ENCODE data around the gene CELSR2. TPM values are rescaled to one million over a fixed set of nuclear protein-coding genes. Genes with fewer than 3 reads are reported as not detected.

The CELSR2 gene
- total and polyA plus RNA-seq, 9 donors = 0.90 to 17.1 (median 3.1) TPM

DNA sequence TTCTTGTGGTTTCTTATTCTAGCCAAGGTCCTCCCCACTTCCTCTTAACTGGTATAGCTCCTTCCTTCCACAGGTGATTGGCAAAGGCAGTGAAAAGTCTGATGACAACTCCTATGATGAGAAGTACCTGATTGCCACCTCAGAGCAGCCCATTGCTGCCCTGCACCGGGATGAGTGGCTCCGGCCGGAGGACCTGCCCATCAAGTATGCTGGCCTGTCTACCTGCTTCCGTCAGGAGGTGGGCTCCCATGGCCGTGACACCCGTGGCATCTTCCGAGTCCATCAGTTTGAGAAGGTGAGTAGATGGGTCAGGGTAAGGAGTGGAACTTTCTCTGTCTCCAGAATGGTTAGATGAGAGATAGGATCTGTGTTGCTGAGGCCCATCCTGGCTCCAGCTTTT lies 14.2 kb upstream of the CELSR2 start:
- intact Hi-C loops (cut with DNase I) = no loop called here
- 94 to 95% (median 94%) methylated on average over 7 of the region's 7 CpGs for WGBS, 3 donors
- H3K4me3 ChIP-seq = no peak overlapping the region
- no peaks in the 10 kb centered on the region for H3K9me3 ChIP-seq
- H3K27me3 ChIP-seq = no peaks in the 10 kb centered on the region
- H3K36me3 ChIP-seq = no peaks in the 10 kb centered on the region
- DNase-seq = no peak
- TF ChIP-seq, protein P1, sequence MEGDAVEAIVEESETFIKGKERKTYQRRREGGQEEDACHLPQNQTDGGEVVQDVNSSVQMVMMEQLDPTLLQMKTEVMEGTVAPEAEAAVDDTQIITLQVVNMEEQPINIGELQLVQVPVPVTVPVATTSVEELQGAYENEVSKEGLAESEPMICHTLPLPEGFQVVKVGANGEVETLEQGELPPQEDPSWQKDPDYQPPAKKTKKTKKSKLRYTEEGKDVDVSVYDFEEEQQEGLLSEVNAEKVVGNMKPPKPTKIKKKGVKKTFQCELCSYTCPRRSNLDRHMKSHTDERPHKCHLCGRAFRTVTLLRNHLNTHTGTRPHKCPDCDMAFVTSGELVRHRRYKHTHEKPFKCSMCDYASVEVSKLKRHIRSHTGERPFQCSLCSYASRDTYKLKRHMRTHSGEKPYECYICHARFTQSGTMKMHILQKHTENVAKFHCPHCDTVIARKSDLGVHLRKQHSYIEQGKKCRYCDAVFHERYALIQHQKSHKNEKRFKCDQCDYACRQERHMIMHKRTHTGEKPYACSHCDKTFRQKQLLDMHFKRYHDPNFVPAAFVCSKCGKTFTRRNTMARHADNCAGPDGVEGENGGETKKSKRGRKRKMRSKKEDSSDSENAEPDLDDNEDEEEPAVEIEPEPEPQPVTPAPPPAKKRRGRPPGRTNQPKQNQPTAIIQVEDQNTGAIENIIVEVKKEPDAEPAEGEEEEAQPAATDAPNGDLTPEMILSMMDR (IDR thresholded peaks at IDR 0.05) = no peak
- TF ChIP-seq POLR2A (IDR thresholded peaks at IDR 0.05) (no peak), EP300 (IDR thresholded peaks at IDR 0.05) (no peak)
- no peak overlapping the region for H3K27ac ChIP-seq
- H3K4me1 ChIP-seq (ENCODE audit: insufficient read depth) = no peaks in the 10 kb centered on the region

- intact Hi-C loops (cut with DNase I) = no loop called here
- Histone ChIP-seq H3K4me1 (ENCODE audit: insufficient read depth) (peaks cover 13% of the 10 kb centered on the region), H3K36me3 (no peaks in the 10 kb centered on the region), H3K27me3 (no peaks in the 10 kb centered on the region), H3K4me3 (no peak overlapping the region), H3K9me3 (no peaks in the 10 kb centered on the region), H3K27ac (no peak overlapping the region)
- no peak for DNase-seq
- TF ChIP-seq, protein P1 (IDR thresholded peaks at IDR 0.05) = no peak
- TF ChIP-seq POLR2A (IDR thresholded peaks at IDR 0.05) (no peak), EP300 (IDR thresholded peaks at IDR 0.05) (no peak)
- WGBS, 3 donors = 89 to 98% (median 91%) methylated on average over 3 of the region's 3 CpGs
These were observed 11.8 kb upstream of the CELSR2 start for GRCh38 chr1:109237512-109237911.

DNA sequence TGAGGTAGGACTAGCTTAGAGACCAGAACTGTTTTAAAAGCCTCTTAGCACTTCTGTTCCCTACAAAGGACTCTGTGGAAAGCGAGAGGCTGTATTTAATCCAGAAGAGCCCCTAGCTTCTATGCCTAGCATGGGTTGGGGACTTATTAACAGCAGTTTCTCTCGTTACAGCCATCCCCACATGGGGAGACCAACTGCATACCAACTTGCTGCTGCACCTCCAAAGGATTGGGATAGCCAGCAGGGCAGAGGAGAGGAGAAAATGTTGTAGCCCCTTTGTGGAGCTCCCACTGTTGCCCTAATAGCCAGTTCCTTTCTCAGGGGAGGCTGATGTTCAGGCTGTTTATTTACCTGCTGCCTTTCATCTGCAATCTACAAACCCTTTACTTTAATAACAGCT lies 11.0 kb upstream of the CELSR2 start:
- no peaks in the 10 kb centered on the region for H3K36me3 ChIP-seq

GRCh38 chr1:109239047-109239408 lies 10.3 kb upstream of the CELSR2 start:
- Histone ChIP-seq H3K27me3 (no peaks in the 10 kb centered on the region), H3K4me1 (ENCODE audit: insufficient read depth) (peaks cover 14% of the 10 kb centered on the region), H3K9me3 (no peaks in the 10 kb centered on the region), H3K4me3 (no peak overlapping the region), H3K27ac (no peak overlapping the region), H3K36me3 (no peaks in the 10 kb centered on the region)
- no peak for TF ChIP-seq POLR2A (IDR thresholded peaks at IDR 0.05)
- no peak for TF ChIP-seq EP300 (IDR thresholded peaks at IDR 0.05)
- TF ChIP-seq, protein P1 (IDR thresholded peaks at IDR 0.05) = no peak
- no peak for DNase-seq
- intact Hi-C loops (cut with DNase I) = no loop called here
- 72 to 80% (median 78%) methylated on average over 5 of the region's 5 CpGs for WGBS, 3 donors

More for the DNA sequence above, 11.0 kb upstream of the CELSR2 start:
- peaks cover 14% of the 10 kb centered on the region for H3K4me1 ChIP-seq (ENCODE audit: insufficient read depth)
- TF ChIP-seq POLR2A (IDR thresholded peaks at IDR 0.05) (no peak), EP300 (IDR thresholded peaks at IDR 0.05) (no peak)
- TF ChIP-seq, protein P1 (IDR thresholded peaks at IDR 0.05) = no peak
- intact Hi-C loops (cut with DNase I) = no loop called here
- H3K9me3 ChIP-seq = no peaks in the 10 kb centered on the region
- H3K27ac ChIP-seq = no peak overlapping the region
- H3K27me3 ChIP-seq = no peaks in the 10 kb centered on the region
- WGBS, 3 donors = 78 to 85% (median 81%) methylated on average over 2 of the region's 2 CpGs
- DNase-seq = no peak
- H3K4me3 ChIP-seq = no peak overlapping the region
